PFSK-1 (cell line): Measurements from ENCODE around the gene SCNN1B.

Source experiments
- FOXP2 ChIP-seq: optimal IDR thresholded peaks from 2 replicates; pipeline ENCODE3; 2011; ENCODE audit warnings: borderline replicate concordance, control low read depth, inconsistent platforms; ENCODE audit not compliant: insufficient read depth; ENCODE audit errors: extremely low read length, extremely low read depth
- POLR2AphosphoS5 ChIP-seq: IDR thresholded peaks from 2 replicates; pipeline ENCODE4 v1.6.1; 2012; ENCODE audit warnings: low read depth, mild to moderate bottlenecking, control low read depth, low read length, moderate library complexity

DNA sequence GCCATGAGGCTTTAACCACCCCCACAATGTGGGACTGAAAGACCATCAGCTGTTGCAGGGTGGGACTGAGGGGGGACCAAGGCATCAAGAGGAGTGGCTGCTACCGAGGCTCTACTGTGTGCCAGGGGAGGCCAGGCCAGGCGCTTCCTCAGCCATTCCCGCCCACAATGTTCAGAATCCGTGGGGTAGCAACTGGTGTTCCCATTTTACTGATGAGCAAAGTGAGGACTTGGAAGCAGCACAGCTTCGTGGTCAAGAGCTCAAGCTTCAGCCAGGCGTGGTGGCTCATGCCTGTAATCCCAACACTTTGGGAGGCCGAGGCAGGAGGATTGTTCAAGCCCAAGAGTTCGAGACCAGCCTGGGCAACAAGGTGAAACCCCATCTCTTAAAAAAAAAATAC lies 65.9 kb downstream of the SCNN1B start:
- TF ChIP-seq FOXP2 = no peak
- TF ChIP-seq POLR2AphosphoS5 = no peak
